Gastroesophageal sphincter (tissue), 4 donors: ENCODE results near the gene RPTOR. TPM values are rescaled to one million over a fixed set of nuclear protein-coding genes. Genes with fewer than 3 reads are reported as not detected.

Experiments used
- ATAC-seq: fragments of 150-250 bp; one replicate; pipeline ENCODE4 v1.9.1; 2016; ENCODE audit warnings: mild to moderate bottlenecking, moderate library complexity
- H3K27ac ChIP-seq, 4 donors: fragments of 200-600 bp; sonication (generic) in 3 of 4; 1 replicate in 3 of 4; 2 replicates in 1 of 4; pipeline ENCODE4 v1.5.1; 2016 to 2019
- H3K27me3 ChIP-seq: fragments of 200-600 bp; sonication (generic); one replicate; pipeline ENCODE4 v1.5.1; 2019
- H3K36me3 ChIP-seq, 2 donors: fragments of 200-600 bp; sonication (generic); one replicate each; pipeline ENCODE4 v1.5.1; 2019; ENCODE audit warnings: control low read depth in 1 of 2
- H3K4me1 ChIP-seq, 3 donors: fragments of 200-600 bp; sonication (generic); 1 replicate in 2 of 3; 2 replicates in 1 of 3; pipeline ENCODE4 v1.5.1; 2016 to 2019; ENCODE audit warnings: control low read depth in 2 of 3
- H3K4me3 ChIP-seq, 2 donors: fragments of 200-600 bp; sonication (generic); one replicate each; pipeline ENCODE4 v1.5.1; 2019; ENCODE audit warnings: mild to moderate bottlenecking in 1 of 2, moderate library complexity in 1 of 2
- H3K9me3 ChIP-seq, 3 donors: fragments of 200-600 bp; sonication (generic); one replicate each; pipeline ENCODE4 v1.5.1; 2017 to 2019; ENCODE audit warnings: control low read depth in 2 of 3
- EP300 ChIP-seq: sonication (generic); formaldehyde crosslinking; IDR thresholded peaks from one replicate; pipeline ENCODE4 v1.6.1; 2017; ENCODE audit warnings: antibody characterized with exemption, mild to moderate bottlenecking
- POLR2A ChIP-seq, 2 donors: fragments of 450-650 bp; IDR thresholded peaks; one replicate each; pipeline ENCODE4 v1.6.1; 2017; ENCODE audit warnings: antibody characterized with exemption in 2 of 2, mild to moderate bottlenecking in 2 of 2, moderate library complexity in 1 of 2
- POLR2AphosphoS5 ChIP-seq: sonication (generic); formaldehyde crosslinking; IDR thresholded peaks from one replicate; pipeline ENCODE4 v1.6.1; 2017; ENCODE audit warnings: antibody characterized with exemption
- WGBS, 2 donors: methylation state at CpG; one replicate each; pipeline ENCODE4 v1.1.5; 2018; ENCODE audit warnings: low coverage in 1 of 2; 5-methylcytosine and 5-hydroxymethylcytosine counted together
- total RNA-seq, 4 donors: library from RNA; depleted of rRNA; stranded (reverse); fragments of >200 nt; gene quantifications; one replicate each; pipeline ENCODE4 v1.1.0, GENCODE V29; 2016
- TF ChIP-seq, protein P1 (sequence below), 4 experiments: fragments of 200-600 bp in 2 of 4; fragments of 450-650 bp in 2 of 4; sonication (generic) in 1 of 4; IDR thresholded peaks; one replicate each; pipeline ENCODE4 v1.5.1; 2017 to 2019; ENCODE audit warnings: antibody characterized with exemption in 4 of 4, mild to moderate bottlenecking in 2 of 4, moderate library complexity in 2 of 4

The RPTOR gene
- total RNA-seq, 4 donors from 2014 or later: 25.7 to 56.8 (median 39.7) TPM

GRCh38 chr17:80737106-80738019 is 192.7 kb downstream of the RPTOR start:
- ATAC-seq: no peak
- TF ChIP-seq POLR2AphosphoS5 (no peak), POLR2A (IDR thresholded peaks at IDR 0.05) (no peak), EP300 (no peak)
- TF ChIP-seq, protein P1, sequence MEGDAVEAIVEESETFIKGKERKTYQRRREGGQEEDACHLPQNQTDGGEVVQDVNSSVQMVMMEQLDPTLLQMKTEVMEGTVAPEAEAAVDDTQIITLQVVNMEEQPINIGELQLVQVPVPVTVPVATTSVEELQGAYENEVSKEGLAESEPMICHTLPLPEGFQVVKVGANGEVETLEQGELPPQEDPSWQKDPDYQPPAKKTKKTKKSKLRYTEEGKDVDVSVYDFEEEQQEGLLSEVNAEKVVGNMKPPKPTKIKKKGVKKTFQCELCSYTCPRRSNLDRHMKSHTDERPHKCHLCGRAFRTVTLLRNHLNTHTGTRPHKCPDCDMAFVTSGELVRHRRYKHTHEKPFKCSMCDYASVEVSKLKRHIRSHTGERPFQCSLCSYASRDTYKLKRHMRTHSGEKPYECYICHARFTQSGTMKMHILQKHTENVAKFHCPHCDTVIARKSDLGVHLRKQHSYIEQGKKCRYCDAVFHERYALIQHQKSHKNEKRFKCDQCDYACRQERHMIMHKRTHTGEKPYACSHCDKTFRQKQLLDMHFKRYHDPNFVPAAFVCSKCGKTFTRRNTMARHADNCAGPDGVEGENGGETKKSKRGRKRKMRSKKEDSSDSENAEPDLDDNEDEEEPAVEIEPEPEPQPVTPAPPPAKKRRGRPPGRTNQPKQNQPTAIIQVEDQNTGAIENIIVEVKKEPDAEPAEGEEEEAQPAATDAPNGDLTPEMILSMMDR (IDR thresholded peaks at IDR 0.05): no peak
- H3K27me3 ChIP-seq: no peaks in the 10 kb centered on the region
- WGBS, 2 donors: 77 to 80% methylated on average over 2 to 9 of the region's 17 CpGs
- peaks cover 0 to 12% of the 10 kb centered on the region in 2 donors for H3K36me3 ChIP-seq
- H3K9me3 ChIP-seq: no peaks in the 10 kb centered on the region
- H3K4me1 ChIP-seq: no peaks in the 10 kb centered on the region
- no peak overlapping the region for H3K27ac ChIP-seq
- no peak overlapping the region for H3K4me3 ChIP-seq

DNA sequence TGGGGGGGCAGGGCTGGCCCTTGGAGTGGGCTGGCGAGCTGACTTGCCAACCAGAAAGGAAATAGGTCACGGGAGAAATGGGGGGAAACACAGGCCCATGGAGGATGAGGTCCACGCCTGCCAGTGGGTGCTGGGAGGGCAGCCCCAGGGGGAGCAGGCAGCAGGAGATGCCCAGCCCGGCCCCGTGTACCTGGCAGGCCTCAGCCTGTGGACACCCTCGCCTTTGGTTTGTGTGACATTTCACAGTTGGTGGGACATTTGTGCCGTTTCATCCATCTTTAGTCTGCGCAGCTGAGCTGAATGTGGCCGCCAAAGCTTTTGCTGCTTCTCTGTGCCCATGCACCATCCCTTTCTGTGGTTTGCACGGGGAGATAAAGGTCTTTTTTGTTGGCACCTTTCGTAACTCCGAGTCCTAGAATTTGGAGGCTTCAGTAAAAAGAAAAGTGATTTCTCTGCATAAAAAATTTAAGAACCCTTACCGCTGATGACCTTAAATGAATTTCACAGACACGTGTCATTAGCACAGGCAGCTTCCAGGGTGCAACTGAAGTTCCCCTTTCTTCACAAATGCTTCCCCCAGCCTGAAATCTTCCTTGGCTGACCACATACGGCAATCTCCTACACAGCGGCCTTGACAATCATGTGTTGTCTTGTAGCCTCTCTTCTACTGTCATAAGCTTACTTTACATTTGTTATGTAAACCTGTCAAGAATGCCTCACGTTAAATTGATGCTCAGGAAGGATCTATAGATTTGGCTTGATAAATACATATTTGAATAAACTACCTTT is 193.6 kb downstream of the RPTOR start:
- TF ChIP-seq POLR2A (IDR thresholded peaks at IDR 0.05): no peak
- TF ChIP-seq POLR2AphosphoS5: no peak
- no peak for TF ChIP-seq EP300
- TF ChIP-seq, protein P1 (IDR thresholded peaks at IDR 0.05): no peak
- ATAC-seq: no peak
- Histone ChIP-seq H3K4me1 (no peaks in the 10 kb centered on the region), H3K27me3 (no peaks in the 10 kb centered on the region), H3K9me3 (no peaks in the 10 kb centered on the region), H3K36me3 (peaks cover 0 to 19% of the 10 kb centered on the region in 2 donors), H3K27ac (no peak overlapping the region), H3K4me3 (no peak overlapping the region)
- 76 to 98% methylated on average over 5 to 17 of the region's 17 CpGs for WGBS, 2 donors

DNA sequence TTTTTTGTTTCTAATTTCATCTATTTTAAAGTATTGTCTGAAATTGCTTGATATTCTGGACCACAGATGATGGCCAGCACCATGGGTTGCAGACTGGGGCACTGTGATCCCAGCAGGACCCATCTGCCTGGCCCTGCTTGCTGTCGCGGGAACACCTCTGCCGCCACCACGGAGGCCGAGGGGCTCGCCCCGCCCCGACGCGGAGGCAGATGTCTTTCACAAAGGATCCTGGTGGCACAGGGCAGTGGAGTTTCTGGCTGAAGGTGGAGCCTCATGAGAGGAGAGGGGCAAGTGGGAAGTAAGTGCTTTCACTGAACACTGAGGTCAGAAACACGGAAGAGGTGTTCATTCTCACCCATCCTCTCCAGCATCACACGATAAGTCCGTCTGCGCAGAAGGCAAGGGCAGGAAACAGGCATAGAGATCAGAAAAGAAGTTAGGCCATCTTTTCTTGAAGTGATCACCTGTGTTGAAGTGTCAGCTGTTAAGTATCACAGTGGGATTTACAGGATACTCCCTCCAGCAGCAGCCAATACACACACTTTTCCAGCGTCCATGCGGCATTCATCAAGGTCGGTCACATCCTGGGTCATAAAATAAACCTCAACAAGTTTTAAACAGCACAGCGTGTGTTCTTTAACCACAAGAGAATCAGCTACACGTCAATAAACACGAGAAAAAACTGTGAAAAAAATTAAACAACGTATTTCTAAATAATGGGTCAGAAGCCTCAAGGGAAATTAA is 194.5 kb downstream of the RPTOR start:
- peaks cover 0 to 22% of the 10 kb centered on the region in 2 donors for H3K36me3 ChIP-seq
- H3K4me3 ChIP-seq: no peak overlapping the region
- TF ChIP-seq EP300 (no peak), POLR2AphosphoS5 (no peak), POLR2A (IDR thresholded peaks at IDR 0.05) (no peak)
- no peaks in the 10 kb centered on the region for H3K9me3 ChIP-seq
- no peak overlapping the region for H3K27ac ChIP-seq
- no peak for ATAC-seq
- WGBS, 2 donors: 83 to 86% methylated on average over 6 to 11 of the region's 21 CpGs
- H3K27me3 ChIP-seq: no peaks in the 10 kb centered on the region
- H3K4me1 ChIP-seq: no peaks in the 10 kb centered on the region

DNA sequence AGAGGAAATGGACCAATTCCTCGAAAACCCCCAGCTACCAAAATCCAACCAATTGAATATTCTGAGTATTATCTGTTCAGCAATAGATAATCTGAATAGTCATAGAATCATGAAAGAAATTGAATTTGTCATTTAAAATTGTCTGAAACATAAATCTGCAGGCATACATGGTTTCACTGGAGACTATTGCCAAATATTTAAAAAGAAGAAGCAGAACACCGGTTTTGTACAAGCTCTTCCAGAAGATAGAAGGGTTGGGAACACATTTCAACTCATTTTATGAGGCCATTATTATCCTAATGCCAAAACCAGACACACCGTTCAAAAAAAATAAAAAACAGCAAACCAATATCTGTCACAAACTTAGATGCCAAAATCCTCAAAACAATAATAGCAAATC is 195.5 kb downstream of the RPTOR start:
- peaks cover 0 to 22% of the 10 kb centered on the region in 2 donors for H3K36me3 ChIP-seq
- no peaks in the 10 kb centered on the region for H3K9me3 ChIP-seq
- no peaks in the 10 kb centered on the region for H3K27me3 ChIP-seq
- no peak for ATAC-seq
- no peak overlapping the region for H3K27ac ChIP-seq
- H3K4me1 ChIP-seq: no peaks in the 10 kb centered on the region
- 50 to 65% methylated on average over 2 to 3 of the region's 3 CpGs for whole genome bisulfite sequencing, 2 donors
- no peak overlapping the region for H3K4me3 ChIP-seq
- TF ChIP-seq EP300: no peak
- TF ChIP-seq POLR2A (IDR thresholded peaks at IDR 0.05): no peak
- TF ChIP-seq, protein P1 (IDR thresholded peaks at IDR 0.05): no peak
- TF ChIP-seq POLR2AphosphoS5: no peak

DNA sequence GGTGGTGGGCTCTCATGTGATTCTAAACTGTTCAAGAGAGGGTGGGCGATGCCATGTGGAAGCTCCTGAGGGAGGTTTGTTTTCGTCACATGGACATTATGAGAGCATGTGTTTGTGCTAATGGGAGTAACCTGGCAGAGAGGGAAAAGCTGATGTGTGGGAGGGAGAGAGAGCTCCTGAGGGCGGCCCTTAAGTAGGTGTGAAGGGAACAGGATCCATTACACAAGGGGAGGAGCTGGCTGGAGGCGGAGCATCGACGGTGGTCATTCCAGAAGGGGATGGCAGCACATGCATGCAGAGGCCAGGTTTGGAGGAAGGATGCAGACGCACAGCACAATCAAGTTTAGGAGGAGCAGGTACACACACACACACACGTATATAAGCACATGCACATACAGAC is 197.5 kb downstream of the RPTOR start:
- Histone ChIP-seq H3K36me3 (peaks cover 0 to 22% of the 10 kb centered on the region in 2 donors), H3K4me1 (no peaks in the 10 kb centered on the region), H3K4me3 (no peak overlapping the region), H3K27me3 (no peaks in the 10 kb centered on the region), H3K27ac (no peak overlapping the region), H3K9me3 (no peaks in the 10 kb centered on the region)
- no peak for ATAC-seq
- WGBS, 2 donors: 87 to 96% methylated on average over 6 to 7 of the region's 8 CpGs
- TF ChIP-seq EP300: no peak
